GM23338 (cell line): ENCODE results near the gene GSG1L. TPM values are rescaled to one million over a fixed set of nuclear protein-coding genes. Genes with fewer than 3 reads are reported as not detected.

Experiments
- ATAC-seq: fragments of 200-7000 bp; cut with Tn5 transposase; 3 replicates; pipeline ENCODE4 v1.9.1; 2020
- DNase-seq: peaks from one replicate; pipeline ENCODE4 v3.0.0-alpha.2; 2015; ENCODE audit warnings: low spot score
- H2AFZ ChIP-seq: fragments of 200-600 bp; sonication (generic); 2 replicates; pipeline ENCODE4 v1.8.0; 2016; ENCODE audit warnings: antibody characterized with exemption, mild to moderate bottlenecking, moderate library complexity
- H3F3A ChIP-seq: fragments of 200-600 bp; sonication (generic); replicated peaks from 2 replicates; pipeline ENCODE4 v1.8.0; 2017; ENCODE audit warnings: antibody characterized with exemption, mixed run types, low read depth
- H3K27ac ChIP-seq: fragments of 200-600 bp; sonication (generic); 2 replicates; pipeline ENCODE4 v1.6.1; 2016; ENCODE audit warnings: low read depth
- H3K27me3 ChIP-seq: fragments of 200-600 bp; sonication (generic); 2 replicates; pipeline ENCODE4 v1.8.0; 2016; ENCODE audit warnings: mild to moderate bottlenecking, mixed run types, moderate library complexity; ENCODE audit not compliant: insufficient read depth
- H3K36me3 ChIP-seq: fragments of 200-600 bp; sonication (generic); 2 replicates; pipeline ENCODE4 v1.8.0; 2016; ENCODE audit warnings: mild to moderate bottlenecking; ENCODE audit not compliant: insufficient read depth
- H3K4me1 ChIP-seq: fragments of 200-600 bp; sonication (generic); 2 replicates; pipeline ENCODE4 v1.8.0; 2016; ENCODE audit warnings: mild to moderate bottlenecking, moderate library complexity; ENCODE audit not compliant: insufficient read depth
- H3K4me2 ChIP-seq: fragments of 200-600 bp; sonication (generic); 2 replicates; pipeline ENCODE4 v1.7.1; 2017; ENCODE audit warnings: mixed run types
- H3K4me3 ChIP-seq: fragments of 200-600 bp; sonication (generic); 2 replicates; pipeline ENCODE4 v1.6.1; 2016; ENCODE audit warnings: mixed run types
- H3K79me2 ChIP-seq: fragments of 200-600 bp; sonication (generic); replicated peaks from 2 replicates; pipeline ENCODE4 v1.8.0; 2017; ENCODE audit warnings: mild to moderate bottlenecking; ENCODE audit not compliant: insufficient read depth
- H3K9me2 ChIP-seq: fragments of 200-600 bp; sonication (generic); 2 replicates; pipeline ENCODE4 v1.8.0; 2017; ENCODE audit not compliant: insufficient read depth
- H4K20me1 ChIP-seq: fragments of 200-600 bp; sonication (generic); replicated peaks from 2 replicates; pipeline ENCODE4 v1.8.0; 2017; ENCODE audit warnings: mild to moderate bottlenecking; ENCODE audit not compliant: insufficient read depth
- H3K27ac Mint-ChIP-seq: 2 replicates; pipeline ENCODE4 v1.8.0; 2020; ENCODE audit warnings: inconsistent platforms, mild to moderate bottlenecking, moderate library complexity, mixed read lengths
- H3K27me3 Mint-ChIP-seq: 3 replicates; pipeline ENCODE4 v1.8.0; 2022; ENCODE audit warnings: low read depth, mild to moderate bottlenecking, moderate library complexity, mixed read lengths, inconsistent platforms; ENCODE audit not compliant: insufficient read depth, poor library complexity
- H3K36me3 Mint-ChIP-seq: 3 replicates; pipeline ENCODE4 v1.8.0; 2021; ENCODE audit warnings: low read depth, mild to moderate bottlenecking, inconsistent platforms, moderate library complexity, mixed read lengths
- H3K4me1 Mint-ChIP-seq: 3 replicates; pipeline ENCODE4 v1.8.0; 2020; ENCODE audit warnings: mild to moderate bottlenecking, inconsistent platforms, mixed read lengths
- H3K4me3 Mint-ChIP-seq: 3 replicates; pipeline ENCODE4 v1.8.0; 2021; ENCODE audit warnings: moderate library complexity, mild to moderate bottlenecking, inconsistent platforms, mixed read lengths
- H3K9me3 Mint-ChIP-seq: 3 replicates; pipeline ENCODE4 v1.8.0; 2020; ENCODE audit warnings: moderate library complexity, mild to moderate bottlenecking, inconsistent platforms, mixed read lengths
- CREB1 ChIP-seq: fragments of 250-450 bp; sonication (Bioruptor Pico); IDR thresholded peaks from 2 replicates; pipeline ENCODE4 v1.5.0; 2020; ENCODE audit warnings: low read depth, mild to moderate bottlenecking, moderate library complexity
- EZH2 ChIP-seq: fragments of 200-600 bp; sonication (generic); IDR thresholded peaks from one replicate; pipeline ENCODE4 v1.8.0; 2017; ENCODE audit warnings: antibody characterized with exemption, mild to moderate bottlenecking, low read depth; ENCODE audit not compliant: unreplicated experiment
- EZH2phosphoT487 ChIP-seq: fragments of 200-600 bp; sonication (generic); IDR thresholded peaks from one replicate; pipeline ENCODE4 v1.8.1; 2018; ENCODE audit warnings: antibody characterized with exemption; ENCODE audit not compliant: unreplicated experiment
- JUNB ChIP-seq: IDR thresholded peaks from one replicate; pipeline ENCODE4 v1.6.1; 2016; ENCODE audit warnings: antibody characterized with exemption; ENCODE audit not compliant: unreplicated experiment
- NANOG ChIP-seq: IDR thresholded peaks from 2 replicates; pipeline ENCODE4 v1.6.1; 2016; ENCODE audit warnings: antibody characterized with exemption, borderline replicate concordance
- POLR2AphosphoS5 ChIP-seq: IDR thresholded peaks from 2 replicates; pipeline ENCODE4 v1.6.1; 2016; ENCODE audit warnings: antibody characterized with exemption, low read depth
- STAT1 ChIP-seq: IDR thresholded peaks from one replicate; pipeline ENCODE4 v1.6.1; 2016; ENCODE audit warnings: antibody characterized with exemption; ENCODE audit not compliant: unreplicated experiment
- ZNF114 ChIP-seq: fragments of 250-450 bp; sonication (Bioruptor Pico); IDR thresholded peaks from 2 replicates; pipeline ENCODE4 v1.5.0; 2020; ENCODE audit warnings: mild to moderate bottlenecking, moderate library complexity
- ZNF331 ChIP-seq: fragments of 250-450 bp; sonication (Bioruptor Pico); IDR thresholded peaks from 2 replicates; pipeline ENCODE4 v1.5.0; 2020; ENCODE audit warnings: low read depth, mild to moderate bottlenecking, moderate library complexity
- ZNF462 ChIP-seq: fragments of 250-450 bp; sonication (Bioruptor Pico); IDR thresholded peaks from 2 replicates; pipeline ENCODE4 v1.5.0; 2020; ENCODE audit warnings: mild to moderate bottlenecking, moderate library complexity
- polyA plus RNA-seq: library from polyadenylated mRNA; unstranded; fragments of >200 nt; fragmentation: Nextera tagmentation; extraction: Ambion mirVana; gene quantifications from 2 replicates; pipeline ENCODE4 v1.2.1, GENCODE V29; 2016
- total RNA-seq: library from RNA; depleted of rRNA; stranded (reverse); fragments of >200 nt; shearing (Covaris generic); gene quantifications from 2 replicates; pipeline ENCODE4 v1.2.3, GENCODE V29; 2014
- TF ChIP-seq, protein P1 (sequence below): IDR thresholded peaks from one replicate; pipeline ENCODE4 v1.6.1; 2018; ENCODE audit warnings: antibody characterized with exemption; ENCODE audit not compliant: unreplicated experiment
- TF ChIP-seq, protein P2 (sequence below), 2 experiments: fragments of 200-600 bp in 1 of 2; sonication (generic) in 1 of 2; conservative IDR thresholded peaks; 2 replicates each; pipeline versions ENCODE4 v1.5.1 to v1.6.1; 2016 to 2017; ENCODE audit warnings: antibody characterized with exemption in 2 of 2, low read depth in 2 of 2, mild to moderate bottlenecking in 2 of 2, moderate library complexity in 1 of 2
- TF ChIP-seq, protein P3 (sequence below): IDR thresholded peaks from 2 replicates; pipeline ENCODE4 v1.6.1; 2016; ENCODE audit warnings: antibody characterized with exemption

GSG1L gene
- total and polyA plus RNA-seq, 2 experiments from 2014 or later, result 0.36 to 0.63 TPM

DNA sequence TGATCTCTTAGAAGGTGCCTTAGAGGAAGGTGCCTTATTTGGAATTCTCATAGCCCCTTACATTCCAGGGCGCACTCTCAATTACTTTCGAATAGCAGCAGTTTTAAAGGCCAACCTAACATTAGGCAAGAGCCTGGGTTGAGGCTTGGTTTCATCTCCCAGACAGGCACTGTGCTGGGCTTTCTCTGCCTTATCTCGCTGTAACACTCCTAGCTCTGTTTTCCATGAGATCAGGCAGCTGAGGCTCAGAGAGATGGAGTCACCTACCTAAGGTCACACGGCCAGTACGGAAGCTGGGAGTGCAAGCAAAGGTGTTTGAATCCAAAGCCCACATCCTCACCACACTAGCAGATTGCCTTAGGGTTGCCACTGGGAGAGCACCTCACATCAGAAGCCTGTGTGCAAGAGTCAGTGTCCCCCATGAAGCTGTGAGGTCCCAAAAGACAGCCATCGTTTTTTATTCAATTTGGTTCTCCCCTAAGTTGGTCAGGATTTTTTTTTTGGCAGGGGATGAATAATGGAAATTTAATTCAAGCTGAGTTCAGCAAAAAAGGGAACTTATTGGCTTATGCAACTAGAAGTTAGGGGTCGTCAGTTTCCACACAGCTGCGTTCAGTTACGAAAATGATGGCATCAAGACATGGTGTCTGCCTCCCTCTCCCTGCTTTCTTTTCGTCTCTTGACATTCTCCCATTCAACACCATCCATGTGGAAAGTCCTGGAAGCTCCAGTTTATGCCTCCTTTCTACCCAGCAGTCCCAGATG is 307.1 kb downstream of the GSG1L start:
- Histone ChIP-seq H3K27me3 (no peaks in the 10 kb centered on the region), H2AFZ (no peak overlapping the region), H3K27ac (no peak overlapping the region), H3F3A (no peaks in the 10 kb centered on the region), H3K4me3 (no peak overlapping the region), H3K79me2 (no peaks in the 10 kb centered on the region), H4K20me1 (no peaks in the 10 kb centered on the region), H3K9me2 (no peaks in the 10 kb centered on the region), H3K4me2 (no peak overlapping the region), H3K4me1 (no peaks in the 10 kb centered on the region), H3K36me3 (no peaks in the 10 kb centered on the region)
- Mint-ChIP-seq H3K27ac (no peak overlapping the region), H3K4me3 (no peak overlapping the region), H3K27me3 (peaks cover 8% of the 10 kb centered on the region), H3K9me3 (no peaks in the 10 kb centered on the region), H3K4me1 (peaks cover 14% of the 10 kb centered on the region), H3K36me3 (no peaks in the 10 kb centered on the region)
- DNase-seq (no peak), ATAC-seq (no peak)
- no peak for TF ChIP-seq EZH2
- TF ChIP-seq ZNF331 (CRISPR knock-in tag), result no peak
- TF ChIP-seq POLR2AphosphoS5, result no peak
- no peak for TF ChIP-seq ZNF462 (CRISPR knock-in tag)
- no peak for TF ChIP-seq STAT1
- TF ChIP-seq NANOG, result no peak
- TF ChIP-seq, protein P1, sequence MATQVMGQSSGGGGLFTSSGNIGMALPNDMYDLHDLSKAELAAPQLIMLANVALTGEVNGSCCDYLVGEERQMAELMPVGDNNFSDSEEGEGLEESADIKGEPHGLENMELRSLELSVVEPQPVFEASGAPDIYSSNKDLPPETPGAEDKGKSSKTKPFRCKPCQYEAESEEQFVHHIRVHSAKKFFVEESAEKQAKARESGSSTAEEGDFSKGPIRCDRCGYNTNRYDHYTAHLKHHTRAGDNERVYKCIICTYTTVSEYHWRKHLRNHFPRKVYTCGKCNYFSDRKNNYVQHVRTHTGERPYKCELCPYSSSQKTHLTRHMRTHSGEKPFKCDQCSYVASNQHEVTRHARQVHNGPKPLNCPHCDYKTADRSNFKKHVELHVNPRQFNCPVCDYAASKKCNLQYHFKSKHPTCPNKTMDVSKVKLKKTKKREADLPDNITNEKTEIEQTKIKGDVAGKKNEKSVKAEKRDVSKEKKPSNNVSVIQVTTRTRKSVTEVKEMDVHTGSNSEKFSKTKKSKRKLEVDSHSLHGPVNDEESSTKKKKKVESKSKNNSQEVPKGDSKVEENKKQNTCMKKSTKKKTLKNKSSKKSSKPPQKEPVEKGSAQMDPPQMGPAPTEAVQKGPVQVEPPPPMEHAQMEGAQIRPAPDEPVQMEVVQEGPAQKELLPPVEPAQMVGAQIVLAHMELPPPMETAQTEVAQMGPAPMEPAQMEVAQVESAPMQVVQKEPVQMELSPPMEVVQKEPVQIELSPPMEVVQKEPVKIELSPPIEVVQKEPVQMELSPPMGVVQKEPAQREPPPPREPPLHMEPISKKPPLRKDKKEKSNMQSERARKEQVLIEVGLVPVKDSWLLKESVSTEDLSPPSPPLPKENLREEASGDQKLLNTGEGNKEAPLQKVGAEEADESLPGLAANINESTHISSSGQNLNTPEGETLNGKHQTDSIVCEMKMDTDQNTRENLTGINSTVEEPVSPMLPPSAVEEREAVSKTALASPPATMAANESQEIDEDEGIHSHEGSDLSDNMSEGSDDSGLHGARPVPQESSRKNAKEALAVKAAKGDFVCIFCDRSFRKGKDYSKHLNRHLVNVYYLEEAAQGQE, result no peak
- no peak for TF ChIP-seq EZH2phosphoT487
- TF ChIP-seq CREB1 (CRISPR knock-in tag), result no peak
- TF ChIP-seq, protein P2, sequence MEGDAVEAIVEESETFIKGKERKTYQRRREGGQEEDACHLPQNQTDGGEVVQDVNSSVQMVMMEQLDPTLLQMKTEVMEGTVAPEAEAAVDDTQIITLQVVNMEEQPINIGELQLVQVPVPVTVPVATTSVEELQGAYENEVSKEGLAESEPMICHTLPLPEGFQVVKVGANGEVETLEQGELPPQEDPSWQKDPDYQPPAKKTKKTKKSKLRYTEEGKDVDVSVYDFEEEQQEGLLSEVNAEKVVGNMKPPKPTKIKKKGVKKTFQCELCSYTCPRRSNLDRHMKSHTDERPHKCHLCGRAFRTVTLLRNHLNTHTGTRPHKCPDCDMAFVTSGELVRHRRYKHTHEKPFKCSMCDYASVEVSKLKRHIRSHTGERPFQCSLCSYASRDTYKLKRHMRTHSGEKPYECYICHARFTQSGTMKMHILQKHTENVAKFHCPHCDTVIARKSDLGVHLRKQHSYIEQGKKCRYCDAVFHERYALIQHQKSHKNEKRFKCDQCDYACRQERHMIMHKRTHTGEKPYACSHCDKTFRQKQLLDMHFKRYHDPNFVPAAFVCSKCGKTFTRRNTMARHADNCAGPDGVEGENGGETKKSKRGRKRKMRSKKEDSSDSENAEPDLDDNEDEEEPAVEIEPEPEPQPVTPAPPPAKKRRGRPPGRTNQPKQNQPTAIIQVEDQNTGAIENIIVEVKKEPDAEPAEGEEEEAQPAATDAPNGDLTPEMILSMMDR (conservative IDR thresholded peaks at IDR 0.05; ENCODE audit: low read depth in 2 of 2), result no peak
- no peak for TF ChIP-seq JUNB
- no peak for TF ChIP-seq ZNF114
- TF ChIP-seq, protein P3, sequence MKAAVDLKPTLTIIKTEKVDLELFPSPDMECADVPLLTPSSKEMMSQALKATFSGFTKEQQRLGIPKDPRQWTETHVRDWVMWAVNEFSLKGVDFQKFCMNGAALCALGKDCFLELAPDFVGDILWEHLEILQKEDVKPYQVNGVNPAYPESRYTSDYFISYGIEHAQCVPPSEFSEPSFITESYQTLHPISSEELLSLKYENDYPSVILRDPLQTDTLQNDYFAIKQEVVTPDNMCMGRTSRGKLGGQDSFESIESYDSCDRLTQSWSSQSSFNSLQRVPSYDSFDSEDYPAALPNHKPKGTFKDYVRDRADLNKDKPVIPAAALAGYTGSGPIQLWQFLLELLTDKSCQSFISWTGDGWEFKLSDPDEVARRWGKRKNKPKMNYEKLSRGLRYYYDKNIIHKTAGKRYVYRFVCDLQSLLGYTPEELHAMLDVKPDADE, result no peak
